Urothelium cell line (cell line): ENCODE results near the gene ECE1.
A peak's percentile ranks its signal among the peaks of the same experiment; 100 is the strongest.

Experiments
- DNase-seq: peaks from one replicate; pipeline ENCODE4 v3.0.0; 2011; ENCODE audit warnings: low spot score, mixed read lengths
- FAIRE-seq: peaks from 2 replicates; lab custom pipeline; 2011; peaks lifted over from hg19 to GRCh38; lab: Jason Lieb, UNC

ECE1 gene

GRCh38 chr1:21325731-21326387 lies 35.6 kb upstream of the ECE1 start:
- no peak for FAIRE-seq
- no peak for DNase-seq

- FAIRE-seq (no peak), DNase-seq (no peak)
Measured at GRCh38 chr1:21325231-21325718, 35.0 kb upstream of the ECE1 start.

GRCh38 chr1:21324368-21325141 lies 34.3 kb upstream of the ECE1 start:
- no peak for FAIRE-seq
- peak; percentile 88 for DNase-seq

- FAIRE-seq = no peak
Measured at GRCh38 chr1:21323091-21323490, 32.8 kb upstream of the ECE1 start.

GRCh38 chr1:21322681-21323016 lies 32.4 kb upstream of the ECE1 start:
- FAIRE-seq (no peak), DNase-seq (no peak)

More at GRCh38 chr1:21323091-21323490, 32.8 kb upstream of the ECE1 start:
- no peak for DNase-seq

GRCh38 chr1:21321963-21322680 lies 31.9 kb upstream of the ECE1 start:
- FAIRE-seq = no peak
- no peak for DNase-seq

- FAIRE-seq = no peak
- DNase-seq = no peak
Measured at GRCh38 chr1:21320410-21321108, 30.3 kb upstream of the ECE1 start.

GRCh38 chr1:21319447-21320407 lies 29.5 kb upstream of the ECE1 start:
- DNase-seq (no peak), FAIRE-seq (no peak)

- DNase-seq = peak; percentile 24
- FAIRE-seq = no peak
Measured at GRCh38 chr1:21318714-21319159, 28.5 kb upstream of the ECE1 start.

- FAIRE-seq = no peak
- no peak for DNase-seq
Measured at GRCh38 chr1:21318057-21318713, 27.9 kb upstream of the ECE1 start.

- FAIRE-seq (no peak), DNase-seq (no peak)
Measured at GRCh38 chr1:21317690-21318043, 27.4 kb upstream of the ECE1 start.

- DNase-seq (no peak), FAIRE-seq (no peak)
Measured at GRCh38 chr1:21317035-21317689, 26.9 kb upstream of the ECE1 start.

- DNase-seq (no peak), FAIRE-seq (no peak)
Measured at GRCh38 chr1:21314743-21315396, 24.6 kb upstream of the ECE1 start.

- DNase-seq = no peak
- no peak for FAIRE-seq
Measured at GRCh38 chr1:21313886-21314721, 23.8 kb upstream of the ECE1 start.

- no peak for FAIRE-seq
- no peak for DNase-seq
Measured at GRCh38 chr1:21313203-21313885, 23.1 kb upstream of the ECE1 start.

- no peak for DNase-seq
- no peak for FAIRE-seq
Measured at GRCh38 chr1:21312407-21312992, 22.2 kb upstream of the ECE1 start.

- FAIRE-seq (no peak), DNase-seq (no peak)
Measured at GRCh38 chr1:21311016-21311415, 20.8 kb upstream of the ECE1 start.
